ENCODE data around the gene PASK. TPM values are rescaled to one million over a fixed set of nuclear protein-coding genes. Genes with fewer than 3 reads are reported as not detected.

PASK gene
- total and polyA plus RNA-seq, 10 donors = 8.0 to 35.6 (median 17.6) TPM

- H3K4me1 ChIP-seq = peaks cover 0 to 14% (median 4%) of the 10 kb centered on the region in 6 donors
- no peak for DNase-seq
- H3K27ac ChIP-seq = no peak overlapping the region
- H3K9me3 ChIP-seq = peaks cover 0 to 5% (median 0%) of the 10 kb centered on the region in 8 donors
- WGBS, 5 donors = 73 to 94% (median 80%) methylated on average over 5 of the region's 5 CpGs
- H3K27me3 ChIP-seq (replicated peaks in 1 of 7) = no peaks in the 10 kb centered on the region
- peaks cover 0 to 35% (median 3%) of the 10 kb centered on the region in 6 donors for H3K36me3 ChIP-seq
- TF ChIP-seq POLR2AphosphoS5 (IDR thresholded peaks at IDR 0.05) (no peak), POLR2A (IDR thresholded peaks at IDR 0.05) (no peak), CTCF (IDR thresholded peaks at IDR 0.05 in 8 of 11, conservative IDR thresholded peaks at IDR 0.05 in 3 of 11) (no peak)
- no peak overlapping the region for H3K4me3 ChIP-seq
- intact Hi-C loops (cut with DNase I; ENCODE audit: low total_unique reads) = no loop called here
Measured at GRCh38 chr2:241121008-241121407, 28.3 kb downstream of the PASK start.

- H3K36me3 ChIP-seq = peaks cover 0 to 31% (median 3%) of the 10 kb centered on the region in 6 donors
- H3K27me3 ChIP-seq (replicated peaks in 1 of 7) = no peaks in the 10 kb centered on the region
- H3K4me1 ChIP-seq = peaks cover 0 to 8% (median 0%) of the 10 kb centered on the region in 6 donors
- H3K4me3 ChIP-seq = no peak overlapping the region
- DNase-seq = no peak
- intact Hi-C loops (cut with DNase I; ENCODE audit: low total_unique reads) = no loop called here
- H3K27ac ChIP-seq = no peak overlapping the region
- H3K9me3 ChIP-seq = peaks cover 0 to 5% (median 0%) of the 10 kb centered on the region in 8 donors
- WGBS, 5 donors = 93 to 100% (median 97%) methylated on average over 2 of the region's 2 CpGs
- TF ChIP-seq POLR2AphosphoS5 (IDR thresholded peaks at IDR 0.05) = no peak
- no peak for TF ChIP-seq POLR2A (IDR thresholded peaks at IDR 0.05)
- no peak for TF ChIP-seq CTCF (IDR thresholded peaks at IDR 0.05 in 8 of 11, conservative IDR thresholded peaks at IDR 0.05 in 3 of 11)
Measured at GRCh38 chr2:241120440-241120839, 28.8 kb downstream of the PASK start.

- DNase-seq = no peak
- H3K27me3 ChIP-seq (replicated peaks in 1 of 7) = no peaks in the 10 kb centered on the region
- intact Hi-C loops (cut with DNase I; ENCODE audit: low total_unique reads) = no loop called here
- H3K4me3 ChIP-seq = no peak overlapping the region
- peaks cover 0 to 5% (median 0%) of the 10 kb centered on the region in 8 donors for H3K9me3 ChIP-seq
- H3K4me1 ChIP-seq = no peaks in the 10 kb centered on the region
- 89 to 96% (median 95%) methylated on average over 20 to 24 of the region's 24 CpGs for WGBS, 5 donors
- H3K36me3 ChIP-seq = peaks cover 0 to 41% (median 10%) of the 10 kb centered on the region in 6 donors
- H3K27ac ChIP-seq = no peak overlapping the region
- TF ChIP-seq POLR2A (IDR thresholded peaks at IDR 0.05) (no peak), POLR2AphosphoS5 (IDR thresholded peaks at IDR 0.05) (no peak), CTCF (IDR thresholded peaks at IDR 0.05 in 8 of 11, conservative IDR thresholded peaks at IDR 0.05 in 3 of 11) (no peak)
Measured at GRCh38 chr2:241118737-241119505, 30.4 kb downstream of the PASK start.

All from spleen (tissue), 11 donors.